ENCODE data around the gene ATP2A1. TPM values are rescaled to one million over a fixed set of nuclear protein-coding genes. Genes with fewer than 3 reads are reported as not detected.
A peak's percentile ranks its signal among the peaks of the same experiment; 100 is the strongest.

ATP2A1 gene
- polyA plus RNA-seq: under 1 TPM; 0.25 to 0.69 TPM

GRCh38 chr16:28878083-28878926 lies at the start of gene ATP2A1:
Gene ATP2A1, plus strand, starts transcription at chr16:28878488. Its CDS starts 184 bp downstream, at chr16:28878672.
- H3K4me3 ChIP-seq (ENCODE audit: low read depth in 1 of 2, low read length in 2 of 2): peak within 1 kb of the TSS; percentile 46 to 69
- H3K27ac ChIP-seq (ENCODE audit: low read depth in 2 of 2, low read length in 1 of 2): no peak within 1 kb of the TSS
- peaks cover 0 to 12% of the 10 kb centered on the region in 2 donors for H3K4me1 ChIP-seq (ENCODE audit: control insufficient read depth in 2 of 2, insufficient read depth in 2 of 2, low read length in 1 of 2)
- WGBS, 2 donors: 65 to 70% methylated on average over 25 of the region's 25 CpGs
- H3K36me3 ChIP-seq (ENCODE audit: control insufficient read depth in 2 of 2, insufficient read depth in 2 of 2, low read length in 1 of 2): peaks cover 0 to 7% of the 10 kb centered on the region in 2 donors
- H3K9me3 ChIP-seq (ENCODE audit: control insufficient read depth in 2 of 2, insufficient read depth in 1 of 2, low read depth in 1 of 2, low read length in 1 of 2): no peaks in the 10 kb centered on the region
- H3K27me3 ChIP-seq (ENCODE audit: control insufficient read depth in 1 of 2, insufficient read depth in 2 of 2, low read length in 2 of 2): peaks cover 0 to 3% of the 10 kb centered on the region in 2 donors

DNA sequence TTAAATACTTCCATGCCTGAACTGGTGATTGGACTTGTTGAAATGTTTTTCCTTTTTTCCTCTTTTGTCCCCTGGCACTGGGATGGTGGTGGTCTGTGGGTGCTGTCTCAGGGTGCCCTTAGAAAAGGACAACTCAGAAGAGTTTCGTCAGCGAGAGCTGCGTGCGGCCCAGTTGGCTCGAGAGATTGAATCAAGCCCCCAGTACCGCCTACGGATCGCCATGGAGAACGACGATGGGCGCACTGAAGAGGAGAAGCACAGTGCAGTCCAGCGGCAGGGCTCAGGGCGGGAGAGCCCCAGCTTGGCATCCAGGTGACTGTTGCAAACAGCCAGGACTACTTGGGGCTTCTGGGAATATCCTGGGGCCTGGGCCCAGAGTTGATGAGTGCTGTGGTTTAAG lies 48.5 kb upstream of the ATP2A1 start:
- Histone ChIP-seq H3K4me1 (ENCODE audit: control insufficient read depth in 2 of 2, insufficient read depth in 2 of 2, low read length in 1 of 2) (no peaks in the 10 kb centered on the region), H3K36me3 (ENCODE audit: control insufficient read depth in 2 of 2, insufficient read depth in 2 of 2, low read length in 1 of 2) (peaks cover 18 to 59% of the 10 kb centered on the region in 2 donors), H3K27me3 (ENCODE audit: control insufficient read depth in 1 of 2, insufficient read depth in 2 of 2, low read length in 2 of 2) (no peaks in the 10 kb centered on the region), H3K27ac (ENCODE audit: low read depth in 2 of 2, low read length in 1 of 2) (no peak overlapping the region), H3K9me3 (ENCODE audit: control insufficient read depth in 2 of 2, insufficient read depth in 1 of 2, low read depth in 1 of 2, low read length in 1 of 2) (no peaks in the 10 kb centered on the region), H3K4me3 (ENCODE audit: low read depth in 1 of 2, low read length in 2 of 2) (no peak overlapping the region)
- 94 to 96% methylated on average over 13 of the region's 13 CpGs for WGBS, 2 donors

DNA sequence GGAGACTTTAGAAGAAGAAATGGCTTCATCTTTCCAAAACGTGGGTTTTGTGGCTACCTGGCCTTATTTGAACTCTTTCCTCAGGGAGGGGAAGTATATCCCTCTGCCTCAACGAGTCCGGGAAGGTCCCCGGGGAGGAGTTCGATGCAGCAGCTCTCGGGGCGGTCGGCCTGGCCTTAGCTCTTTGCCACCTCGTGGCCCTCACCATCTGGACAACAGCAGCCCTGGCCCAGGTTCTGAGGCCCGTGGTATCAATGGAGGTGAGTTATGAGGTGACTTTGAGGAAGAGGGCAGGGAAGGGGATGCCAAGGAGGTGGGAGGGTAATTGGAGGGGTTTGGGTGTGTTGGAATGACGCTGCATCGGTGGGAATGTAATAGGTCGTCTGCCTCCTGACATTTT lies 47.8 kb upstream of the ATP2A1 start:
- Histone ChIP-seq H3K27ac (ENCODE audit: low read depth in 2 of 2, low read length in 1 of 2) (no peak overlapping the region), H3K9me3 (ENCODE audit: control insufficient read depth in 2 of 2, insufficient read depth in 1 of 2, low read depth in 1 of 2, low read length in 1 of 2) (no peaks in the 10 kb centered on the region), H3K36me3 (ENCODE audit: control insufficient read depth in 2 of 2, insufficient read depth in 2 of 2, low read length in 1 of 2) (peaks cover 24 to 67% of the 10 kb centered on the region in 2 donors), H3K27me3 (ENCODE audit: control insufficient read depth in 1 of 2, insufficient read depth in 2 of 2, low read length in 2 of 2) (no peaks in the 10 kb centered on the region), H3K4me1 (ENCODE audit: control insufficient read depth in 2 of 2, insufficient read depth in 2 of 2, low read length in 1 of 2) (no peaks in the 10 kb centered on the region), H3K4me3 (ENCODE audit: low read depth in 1 of 2, low read length in 2 of 2) (no peak overlapping the region)
- 84 to 91% methylated on average over 13 of the region's 13 CpGs for WGBS, 2 donors

DNA sequence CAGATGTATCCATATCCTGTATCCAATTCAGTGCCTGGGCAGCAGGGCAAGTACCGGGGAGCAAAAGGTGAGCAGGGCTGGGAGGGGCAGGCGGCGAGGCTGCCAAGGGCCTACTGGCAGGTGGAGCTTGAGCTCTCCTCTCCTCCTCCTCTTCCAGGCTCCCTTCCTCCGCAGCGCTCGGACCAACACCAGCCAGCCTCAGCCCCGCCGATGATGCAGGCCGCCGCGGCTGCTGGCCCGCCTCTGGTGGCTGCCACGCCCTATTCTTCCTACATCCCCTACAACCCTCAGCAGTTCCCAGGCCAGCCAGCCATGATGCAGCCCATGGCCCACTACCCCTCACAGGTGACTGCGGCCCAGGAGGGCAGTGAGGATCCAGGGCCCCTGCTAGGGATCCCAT lies 43.9 kb upstream of the ATP2A1 start:
- 91 to 93% methylated on average over 12 to 14 of the region's 14 CpGs for WGBS, 2 donors

DNA sequence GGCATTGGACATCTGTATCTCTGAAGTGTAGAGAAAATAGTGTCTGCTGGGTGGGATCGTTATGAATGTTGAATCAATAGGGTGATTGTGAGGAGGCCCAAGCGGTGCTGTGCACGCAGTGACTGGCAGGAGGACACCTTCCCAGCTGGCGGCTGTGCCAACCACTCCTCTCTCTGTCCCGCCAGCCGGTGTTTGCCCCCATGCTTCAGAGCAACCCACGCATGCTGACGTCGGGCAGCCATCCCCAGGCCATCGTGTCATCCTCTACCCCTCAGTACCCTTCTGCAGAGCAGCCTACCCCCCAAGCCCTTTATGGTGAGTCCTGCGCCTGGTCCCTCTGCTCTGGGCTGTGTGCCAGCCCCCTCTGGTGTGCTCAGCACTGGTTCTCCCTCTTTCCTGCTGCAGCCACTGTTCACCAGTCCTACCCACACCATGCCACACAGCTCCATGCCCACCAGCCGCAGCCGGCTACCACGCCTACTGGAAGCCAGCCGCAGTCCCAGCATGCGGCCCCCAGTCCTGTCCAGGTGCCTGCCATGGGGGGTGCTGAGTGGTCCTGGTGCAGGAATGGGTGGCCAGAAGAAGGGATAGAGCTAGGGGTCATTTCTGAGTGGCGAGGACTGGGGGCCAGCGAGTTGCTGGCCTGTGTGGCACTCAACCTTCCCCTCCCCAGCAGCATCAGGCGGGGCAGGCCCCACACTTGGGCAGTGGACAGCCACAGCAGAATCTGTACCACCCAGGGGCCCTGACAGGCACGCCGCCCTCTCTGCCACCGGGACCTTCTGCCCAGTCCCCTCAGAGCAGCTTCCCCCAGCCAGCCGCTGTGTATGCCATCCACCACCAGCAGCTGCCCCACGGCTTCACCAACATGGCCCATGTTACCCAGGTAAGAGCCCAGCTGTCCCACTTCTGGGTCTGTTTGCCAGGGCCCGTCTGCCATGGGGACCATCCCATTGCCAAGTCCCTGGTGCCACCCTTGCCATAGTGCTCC lies 43.1 kb upstream of the ATP2A1 start:
- Histone ChIP-seq H3K4me1 (ENCODE audit: control insufficient read depth in 2 of 2, insufficient read depth in 2 of 2, low read length in 1 of 2) (no peaks in the 10 kb centered on the region), H3K27me3 (ENCODE audit: control insufficient read depth in 1 of 2, insufficient read depth in 2 of 2, low read length in 2 of 2) (no peaks in the 10 kb centered on the region), H3K9me3 (ENCODE audit: control insufficient read depth in 2 of 2, insufficient read depth in 1 of 2, low read depth in 1 of 2, low read length in 1 of 2) (no peaks in the 10 kb centered on the region), H3K36me3 (ENCODE audit: control insufficient read depth in 2 of 2, insufficient read depth in 2 of 2, low read length in 1 of 2) (peaks cover 27 to 56% of the 10 kb centered on the region in 2 donors), H3K4me3 (ENCODE audit: low read depth in 1 of 2, low read length in 2 of 2) (no peak overlapping the region), H3K27ac (ENCODE audit: low read depth in 2 of 2, low read length in 1 of 2) (no peak overlapping the region)
- 92 to 93% methylated on average over 24 to 25 of the region's 25 CpGs for WGBS, 2 donors

More for the DNA sequence above, 43.9 kb upstream of the ATP2A1 start:
- H3K4me3 ChIP-seq (ENCODE audit: low read depth in 1 of 2, low read length in 2 of 2): no peak overlapping the region
- H3K9me3 ChIP-seq (ENCODE audit: control insufficient read depth in 2 of 2, insufficient read depth in 1 of 2, low read depth in 1 of 2, low read length in 1 of 2): no peaks in the 10 kb centered on the region
- H3K4me1 ChIP-seq (ENCODE audit: control insufficient read depth in 2 of 2, insufficient read depth in 2 of 2, low read length in 1 of 2): no peaks in the 10 kb centered on the region
- H3K27me3 ChIP-seq (ENCODE audit: control insufficient read depth in 1 of 2, insufficient read depth in 2 of 2, low read length in 2 of 2): no peaks in the 10 kb centered on the region
- H3K27ac ChIP-seq (ENCODE audit: low read depth in 2 of 2, low read length in 1 of 2): no peak overlapping the region
- H3K36me3 ChIP-seq (ENCODE audit: control insufficient read depth in 2 of 2, insufficient read depth in 2 of 2, low read length in 1 of 2): peaks cover 31 to 62% of the 10 kb centered on the region in 2 donors

DNA sequence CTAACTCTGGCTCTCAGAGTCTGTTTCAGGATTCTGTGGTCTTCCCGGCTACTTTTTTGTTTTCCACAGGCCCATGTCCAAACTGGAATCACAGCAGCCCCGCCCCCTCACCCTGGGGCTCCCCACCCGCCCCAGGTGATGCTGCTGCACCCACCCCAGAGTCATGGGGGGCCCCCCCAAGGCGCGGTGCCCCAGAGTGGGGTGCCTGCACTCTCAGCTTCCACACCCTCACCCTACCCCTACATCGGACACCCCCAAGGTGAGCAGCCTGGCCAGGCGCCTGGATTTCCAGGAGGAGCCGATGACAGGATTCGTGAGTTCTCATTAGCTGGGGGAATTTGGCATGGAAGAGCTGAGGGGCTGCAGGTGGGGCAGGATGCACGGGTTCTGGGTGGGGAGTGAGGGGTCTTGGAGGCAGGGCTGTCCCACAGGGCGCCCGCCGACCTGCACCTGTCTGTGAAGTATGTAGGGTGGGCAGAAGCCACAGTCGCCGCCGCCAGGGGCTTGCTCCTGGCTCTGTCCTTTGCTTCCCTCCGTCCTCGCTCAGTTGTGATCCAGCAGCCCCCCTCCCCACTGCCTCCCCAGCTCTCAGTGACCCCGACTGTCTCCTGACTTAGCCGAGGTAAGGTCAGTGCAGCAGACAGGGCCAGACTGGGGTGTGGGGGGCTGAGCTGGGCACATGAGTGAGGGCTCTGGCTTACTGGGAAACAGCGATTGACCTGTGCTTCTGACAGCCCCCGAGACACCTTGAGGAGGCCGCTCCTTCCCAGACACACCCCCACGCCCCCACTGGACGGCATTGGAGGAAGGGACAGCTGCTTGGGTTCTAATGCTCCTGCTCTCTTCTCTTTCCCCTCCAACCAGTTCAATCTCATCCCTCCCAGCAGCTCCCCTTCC lies 42.2 kb upstream of the ATP2A1 start:
- Histone ChIP-seq H3K36me3 (ENCODE audit: control insufficient read depth in 2 of 2, insufficient read depth in 2 of 2, low read length in 1 of 2) (peaks cover 27 to 48% of the 10 kb centered on the region in 2 donors), H3K9me3 (ENCODE audit: control insufficient read depth in 2 of 2, insufficient read depth in 1 of 2, low read depth in 1 of 2, low read length in 1 of 2) (no peaks in the 10 kb centered on the region), H3K27me3 (ENCODE audit: control insufficient read depth in 1 of 2, insufficient read depth in 2 of 2, low read length in 2 of 2) (no peaks in the 10 kb centered on the region), H3K4me1 (ENCODE audit: control insufficient read depth in 2 of 2, insufficient read depth in 2 of 2, low read length in 1 of 2) (no peaks in the 10 kb centered on the region), H3K27ac (ENCODE audit: low read depth in 2 of 2, low read length in 1 of 2) (no peak overlapping the region), H3K4me3 (ENCODE audit: low read depth in 1 of 2, low read length in 2 of 2) (no peak overlapping the region)
- 91 to 94% methylated on average over 25 of the region's 25 CpGs for WGBS, 2 donors

GRCh38 chr16:28836761-28837064 lies 41.6 kb upstream of the ATP2A1 start:
- WGBS, 2 donors: 84 to 87% methylated on average over 8 of the region's 8 CpGs
- H3K27me3 ChIP-seq (ENCODE audit: control insufficient read depth in 1 of 2, insufficient read depth in 2 of 2, low read length in 2 of 2): no peaks in the 10 kb centered on the region
- no peak overlapping the region for H3K4me3 ChIP-seq (ENCODE audit: low read depth in 1 of 2, low read length in 2 of 2)
- H3K27ac ChIP-seq (ENCODE audit: low read depth in 2 of 2, low read length in 1 of 2): no peak overlapping the region
- no peaks in the 10 kb centered on the region for H3K9me3 ChIP-seq (ENCODE audit: control insufficient read depth in 2 of 2, insufficient read depth in 1 of 2, low read depth in 1 of 2, low read length in 1 of 2)
- peaks cover 27 to 46% of the 10 kb centered on the region in 2 donors for H3K36me3 ChIP-seq (ENCODE audit: control insufficient read depth in 2 of 2, insufficient read depth in 2 of 2, low read length in 1 of 2)
- no peaks in the 10 kb centered on the region for H3K4me1 ChIP-seq (ENCODE audit: control insufficient read depth in 2 of 2, insufficient read depth in 2 of 2, low read length in 1 of 2)

DNA sequence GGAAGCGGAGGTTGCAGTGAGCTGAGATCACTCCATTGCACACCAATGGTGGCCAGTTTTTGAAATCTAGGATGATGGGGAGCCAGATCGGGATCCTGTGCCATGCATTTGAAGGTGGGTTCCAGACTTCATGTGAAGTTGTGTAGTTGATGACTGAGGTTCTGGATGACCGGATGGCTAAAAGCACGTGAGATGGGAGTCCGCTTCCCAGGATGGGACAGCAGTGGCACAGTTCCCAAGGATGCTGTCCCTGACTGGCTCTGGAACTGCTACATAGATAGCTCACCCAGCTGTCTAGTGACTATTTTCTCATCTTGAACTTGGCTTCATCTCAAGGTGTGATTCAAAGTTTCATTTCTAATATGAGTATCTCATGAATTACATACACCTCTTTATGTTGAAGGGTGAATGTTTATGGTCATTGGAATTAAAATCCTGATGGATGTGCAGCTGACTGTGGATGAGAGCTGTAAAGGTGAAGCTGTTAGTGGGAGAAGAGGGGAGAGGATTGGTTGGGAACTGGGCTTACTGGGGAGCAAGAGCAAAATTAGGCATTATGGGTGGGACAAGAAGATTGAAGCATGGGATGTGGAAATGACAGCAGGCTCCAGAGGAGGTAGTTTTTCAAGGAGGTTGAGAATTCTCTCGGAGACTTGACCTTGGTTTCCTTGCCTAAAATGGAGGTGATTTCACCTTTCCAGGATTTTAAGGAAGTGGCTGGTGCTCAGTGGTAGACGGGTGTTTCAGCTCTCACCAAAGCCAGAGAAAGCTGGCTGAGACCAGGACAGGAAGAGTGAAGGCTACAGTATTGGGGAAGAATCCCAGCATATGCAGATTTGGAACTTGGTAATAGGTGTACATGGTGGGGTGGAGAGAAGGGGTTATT lies 40.4 kb upstream of the ATP2A1 start:
- H3K9me3 ChIP-seq (ENCODE audit: control insufficient read depth in 2 of 2, insufficient read depth in 1 of 2, low read depth in 1 of 2, low read length in 1 of 2): no peaks in the 10 kb centered on the region
- H3K27ac ChIP-seq (ENCODE audit: low read depth in 2 of 2, low read length in 1 of 2): no peak overlapping the region
- H3K27me3 ChIP-seq (ENCODE audit: control insufficient read depth in 1 of 2, insufficient read depth in 2 of 2, low read length in 2 of 2): no peaks in the 10 kb centered on the region
- 93% methylated on average over 7 of the region's 7 CpGs for WGBS, 2 donors
- H3K4me1 ChIP-seq (ENCODE audit: control insufficient read depth in 2 of 2, insufficient read depth in 2 of 2, low read length in 1 of 2): no peaks in the 10 kb centered on the region
- peaks cover 30 to 52% of the 10 kb centered on the region in 2 donors for H3K36me3 ChIP-seq (ENCODE audit: control insufficient read depth in 2 of 2, insufficient read depth in 2 of 2, low read length in 1 of 2)
- H3K4me3 ChIP-seq (ENCODE audit: low read depth in 1 of 2, low read length in 2 of 2): no peak overlapping the region
